Upper lobe of left lung (tissue), 4 donors: ENCODE results near the gene DDRGK1.

Experiments
- EP300 ChIP-seq, 4 donors: sonication (generic); formaldehyde crosslinking; IDR thresholded peaks; one replicate each; pipeline ENCODE4 v1.5.1; 2017; ENCODE audit warnings: antibody characterized with exemption in 4 of 4, control low read depth in 2 of 4
- POLR2A ChIP-seq, 4 donors: fragments of 450-650 bp; IDR thresholded peaks; one replicate each; pipeline ENCODE4 v1.5.1; 2016 to 2017; ENCODE audit warnings: antibody characterized with exemption in 4 of 4, mild to moderate bottlenecking in 2 of 4
- TF ChIP-seq, protein P1 (sequence below), 6 experiments: fragments of 450-650 bp in 4 of 6; fragments of 200-600 bp in 2 of 6; sonication (generic) in 2 of 6; IDR thresholded peaks; one replicate each; pipeline ENCODE4 v1.5.1; 2016 to 2019; ENCODE audit warnings: antibody characterized with exemption in 6 of 6

DNA sequence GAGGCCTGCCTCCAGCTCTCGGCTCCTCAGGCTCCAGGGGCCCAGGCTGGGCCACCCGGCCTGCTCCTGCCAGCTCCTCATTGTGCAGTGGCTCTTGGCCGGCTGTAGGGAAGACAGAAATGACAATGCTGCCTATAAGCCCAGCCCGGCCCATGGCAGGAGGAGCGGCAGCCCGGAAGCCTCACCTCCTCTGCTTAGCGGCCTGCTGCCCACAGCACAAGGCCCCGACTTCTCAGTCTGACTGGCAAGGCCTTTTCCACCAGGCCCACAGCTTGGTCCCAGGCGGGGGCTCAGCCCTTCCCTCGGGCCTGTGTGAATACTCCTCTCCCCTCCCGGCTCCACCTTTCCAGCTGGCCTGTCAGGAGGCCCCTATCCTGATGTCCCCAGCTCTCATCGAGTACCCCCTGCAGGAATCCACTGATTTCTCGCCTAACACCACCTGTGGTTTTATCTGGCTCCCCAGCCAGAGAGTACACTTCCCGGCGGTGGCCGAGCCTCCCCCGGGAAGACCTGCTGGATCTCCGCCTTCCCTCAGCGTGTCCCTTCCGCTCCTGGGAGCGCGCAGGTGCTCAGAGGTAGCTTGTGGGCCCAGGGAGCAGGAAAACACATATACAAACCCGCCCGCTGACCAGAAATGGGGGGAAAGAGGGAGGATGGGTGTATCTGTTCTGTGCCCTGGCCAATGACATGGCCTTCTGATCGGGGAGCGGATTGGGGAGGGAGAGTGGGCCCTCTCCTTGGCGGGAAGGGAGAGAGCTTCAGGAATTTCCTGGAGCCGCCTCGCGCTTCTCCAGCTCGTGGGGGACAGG lies 963 bp downstream of the DDRGK1 start:
- TF ChIP-seq, protein P1, sequence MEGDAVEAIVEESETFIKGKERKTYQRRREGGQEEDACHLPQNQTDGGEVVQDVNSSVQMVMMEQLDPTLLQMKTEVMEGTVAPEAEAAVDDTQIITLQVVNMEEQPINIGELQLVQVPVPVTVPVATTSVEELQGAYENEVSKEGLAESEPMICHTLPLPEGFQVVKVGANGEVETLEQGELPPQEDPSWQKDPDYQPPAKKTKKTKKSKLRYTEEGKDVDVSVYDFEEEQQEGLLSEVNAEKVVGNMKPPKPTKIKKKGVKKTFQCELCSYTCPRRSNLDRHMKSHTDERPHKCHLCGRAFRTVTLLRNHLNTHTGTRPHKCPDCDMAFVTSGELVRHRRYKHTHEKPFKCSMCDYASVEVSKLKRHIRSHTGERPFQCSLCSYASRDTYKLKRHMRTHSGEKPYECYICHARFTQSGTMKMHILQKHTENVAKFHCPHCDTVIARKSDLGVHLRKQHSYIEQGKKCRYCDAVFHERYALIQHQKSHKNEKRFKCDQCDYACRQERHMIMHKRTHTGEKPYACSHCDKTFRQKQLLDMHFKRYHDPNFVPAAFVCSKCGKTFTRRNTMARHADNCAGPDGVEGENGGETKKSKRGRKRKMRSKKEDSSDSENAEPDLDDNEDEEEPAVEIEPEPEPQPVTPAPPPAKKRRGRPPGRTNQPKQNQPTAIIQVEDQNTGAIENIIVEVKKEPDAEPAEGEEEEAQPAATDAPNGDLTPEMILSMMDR (IDR thresholded peaks at IDR 0.05) = no peak
- no peak for TF ChIP-seq POLR2A (IDR thresholded peaks at IDR 0.05)
- TF ChIP-seq EP300 (IDR thresholded peaks at IDR 0.05) = no peak
